ENCODE measurements around the gene HIC2. TPM values are rescaled to one million over a fixed set of nuclear protein-coding genes. Genes with fewer than 3 reads are reported as not detected.

The HIC2 gene
- total RNA-seq, 4 donors from 2014 or later = 3.3 to 5.2 (median 4.6) TPM

GRCh38 chr22:21445437-21446127 is 28.4 kb downstream of the HIC2 start:
- no peak for DNase-seq
- peaks cover 0 to 4% (median 0%) of the 10 kb centered on the region in 3 donors for H3K4me1 ChIP-seq
- WGBS, 2 donors = 100% methylated on average over 2 of the region's 27 CpGs; no CpG with 5 or more reads in 1 of the 2 donors
- no peaks in the 10 kb centered on the region for H3K9me3 ChIP-seq
- TF ChIP-seq POLR2A (IDR thresholded peaks at IDR 0.05) (no peak), CTCF (IDR thresholded peaks at IDR 0.05) (no peak)
- no peaks in the 10 kb centered on the region for H3K27me3 ChIP-seq
- no peak overlapping the region for H3K27ac ChIP-seq
- intact Hi-C loops (cut with DNase I) = no loop called here
- peaks cover 19 to 56% (median 21%) of the 10 kb centered on the region in 3 donors for H3K36me3 ChIP-seq
- no peak overlapping the region for H3K4me3 ChIP-seq

GRCh38 chr22:21446128-21446826 is 29.1 kb downstream of the HIC2 start:
- Histone ChIP-seq H3K27me3 (no peaks in the 10 kb centered on the region), H3K4me3 (no peak overlapping the region), H3K9me3 (no peaks in the 10 kb centered on the region), H3K4me1 (peaks cover 0 to 1% (median 0%) of the 10 kb centered on the region in 3 donors), H3K36me3 (peaks cover 19 to 56% (median 21%) of the 10 kb centered on the region in 3 donors), H3K27ac (no peak overlapping the region)
- no peak for DNase-seq
- TF ChIP-seq POLR2A (IDR thresholded peaks at IDR 0.05) (no peak), CTCF (IDR thresholded peaks at IDR 0.05) (no peak)
- intact Hi-C loops (cut with DNase I) = no loop called here
- WGBS, 2 donors = 95 to 98% methylated on average over 13 to 20 of the region's 49 CpGs

- no peaks in the 10 kb centered on the region for H3K4me1 ChIP-seq
- H3K27ac ChIP-seq = no peak overlapping the region
- no peak overlapping the region for H3K4me3 ChIP-seq
- DNase-seq = no peak
- no peaks in the 10 kb centered on the region for H3K27me3 ChIP-seq
- H3K36me3 ChIP-seq = peaks cover 19 to 56% (median 21%) of the 10 kb centered on the region in 3 donors
- intact Hi-C loops (cut with DNase I) = no loop called here
- WGBS, 2 donors = 91 to 96% methylated on average over 15 to 18 of the region's 33 CpGs
- TF ChIP-seq POLR2A (IDR thresholded peaks at IDR 0.05) = no peak
- TF ChIP-seq CTCF (IDR thresholded peaks at IDR 0.05) = no peak
- no peaks in the 10 kb centered on the region for H3K9me3 ChIP-seq
These were observed 29.9 kb downstream of the HIC2 start for GRCh38 chr22:21446827-21447690.

GRCh38 chr22:21447694-21448402 is 30.7 kb downstream of the HIC2 start:
- intact Hi-C loops (cut with DNase I) = no loop called here
- no peak for DNase-seq
- no peak overlapping the region for H3K4me3 ChIP-seq
- H3K27me3 ChIP-seq = no peaks in the 10 kb centered on the region
- TF ChIP-seq CTCF (IDR thresholded peaks at IDR 0.05) = no peak
- TF ChIP-seq POLR2A (IDR thresholded peaks at IDR 0.05) = no peak
- H3K36me3 ChIP-seq = peaks cover 19 to 56% (median 21%) of the 10 kb centered on the region in 3 donors
- no peak overlapping the region for H3K27ac ChIP-seq
- WGBS, 2 donors = 88 to 90% methylated on average over 12 to 16 of the region's 22 CpGs
- no peaks in the 10 kb centered on the region for H3K4me1 ChIP-seq
- no peaks in the 10 kb centered on the region for H3K9me3 ChIP-seq

Data from esophagus squamous epithelium (tissue), 5 donors.